ENCODE data around the gene TMEM176A. TPM values are rescaled to one million over a fixed set of nuclear protein-coding genes. Genes with fewer than 3 reads are reported as not detected.

The TMEM176A gene
- total RNA-seq, 1 experiment from 2014 or later: 0.34 TPM

DNA sequence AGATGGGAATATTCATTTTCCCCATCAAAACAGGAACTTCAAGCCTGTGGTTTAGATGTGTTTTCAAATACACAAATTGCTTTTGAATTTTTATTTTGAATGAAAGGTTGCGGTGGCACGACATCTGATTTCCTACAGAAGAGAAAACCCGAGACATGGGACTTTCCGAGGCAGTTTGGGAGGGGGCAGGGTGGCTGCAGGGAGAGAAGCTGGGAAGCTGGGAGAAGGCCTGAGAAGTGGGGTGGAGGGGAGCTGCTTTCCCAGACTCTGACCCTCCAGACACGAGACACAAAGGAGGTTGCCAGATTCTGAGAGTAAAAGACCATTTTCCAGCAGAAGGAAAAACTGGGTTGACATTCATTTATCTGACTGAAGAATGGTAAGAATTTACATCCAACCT, 19.6 kb downstream of the TMEM176A start:
- no peak for DNase-seq (ENCODE audit: low read depth)

GRCh38 chr7:150820578-150821198, 20.1 kb downstream of the TMEM176A start:
- no peak for DNase-seq (ENCODE audit: low read depth)

GRCh38 chr7:150823043-150823442, 22.5 kb downstream of the TMEM176A start:
- no peak for DNase-seq (ENCODE audit: low read depth)

GRCh38 chr7:150823484-150824126, 23.0 kb downstream of the TMEM176A start:
- DNase-seq (ENCODE audit: low read depth): no peak

- peak; percentile 11 for DNase-seq (ENCODE audit: low read depth)
Observed at GRCh38 chr7:150824379-150825177, 24.0 kb downstream of the TMEM176A start.

DNA sequence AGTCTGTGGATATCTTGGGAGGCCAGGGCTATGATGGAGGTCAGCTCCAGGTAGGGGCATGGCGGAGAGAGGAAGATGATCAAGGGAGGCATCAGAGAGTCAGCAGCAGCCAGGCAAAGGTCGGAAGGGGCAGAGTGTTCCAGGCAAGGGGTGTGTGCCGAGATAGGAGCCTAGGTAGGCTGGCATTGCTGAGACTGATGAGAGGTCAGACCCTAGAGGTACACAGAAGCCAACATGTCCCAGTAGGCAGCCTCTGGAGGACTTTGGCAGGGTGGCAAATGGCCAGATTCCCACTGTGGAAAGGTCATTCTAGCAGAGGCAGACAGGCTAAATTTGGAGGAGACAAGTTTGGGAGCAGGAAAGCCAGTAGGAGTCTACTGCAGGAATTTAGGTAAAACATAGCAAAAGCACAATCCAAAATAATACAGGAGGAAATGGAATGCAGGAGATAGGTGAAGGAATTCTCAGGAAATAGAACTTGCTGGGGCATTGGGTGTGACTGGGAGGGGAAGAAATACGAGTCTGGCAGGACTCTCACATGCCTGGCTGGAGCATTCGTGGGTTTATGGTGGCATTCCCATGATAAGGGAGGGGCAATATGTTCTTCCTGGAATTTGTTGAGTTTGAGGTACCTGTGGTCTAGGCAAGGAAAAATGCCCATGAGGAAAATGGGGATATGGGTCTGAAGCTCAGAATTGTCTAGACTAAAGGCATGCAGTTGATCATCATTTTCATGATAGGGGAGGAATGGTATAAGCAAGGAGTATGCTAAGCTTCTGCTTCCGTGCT, 25.7 kb downstream of the TMEM176A start:
- no peak for DNase-seq (ENCODE audit: low read depth)

- DNase-seq (ENCODE audit: low read depth): no peak
Observed at GRCh38 chr7:150828384-150828783, 27.8 kb downstream of the TMEM176A start.

DNA sequence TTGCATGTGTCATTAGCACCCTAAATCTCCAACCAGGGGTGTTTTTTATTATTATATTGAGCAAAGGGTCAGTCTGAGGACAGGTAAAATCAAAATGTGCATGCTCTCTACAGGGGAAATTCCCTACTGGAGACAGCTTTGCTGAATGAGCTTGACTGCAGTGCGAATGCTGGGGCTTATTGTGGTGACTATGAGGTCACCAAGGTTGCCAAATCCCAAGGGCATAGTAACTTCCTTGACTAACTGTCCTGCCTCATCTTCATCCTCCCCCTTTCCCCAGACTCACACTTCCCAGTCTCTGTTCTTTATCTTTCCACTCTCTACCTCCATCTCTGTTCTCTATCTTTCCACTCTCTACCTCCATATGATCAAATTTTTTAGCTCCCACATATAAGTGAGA, 28.9 kb downstream of the TMEM176A start:
- no peak for DNase-seq (ENCODE audit: low read depth)

DNA sequence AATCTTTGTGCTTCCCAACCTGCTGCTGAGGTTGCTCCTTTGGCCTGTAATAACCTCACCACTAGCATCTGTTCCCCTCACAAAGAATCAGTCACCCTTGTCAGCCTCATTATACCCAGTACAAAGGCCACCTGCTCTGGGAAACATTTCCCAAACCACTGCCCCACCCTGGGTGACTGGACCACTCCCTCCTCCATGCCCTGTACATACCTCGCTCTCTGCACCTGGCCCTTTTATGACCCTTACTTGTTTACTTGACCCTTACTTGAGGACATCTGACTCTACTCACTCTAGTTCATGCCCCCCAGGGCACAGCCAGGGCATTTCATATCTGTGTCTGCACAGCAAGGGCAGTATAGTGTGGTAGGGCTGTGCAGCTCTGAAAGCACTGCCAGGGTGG, 30.4 kb downstream of the TMEM176A start:
- no peak for DNase-seq (ENCODE audit: low read depth)

- no peak for DNase-seq (ENCODE audit: low read depth)
Observed at GRCh38 chr7:150831851-150832250, 31.3 kb downstream of the TMEM176A start.

- no peak for DNase-seq (ENCODE audit: low read depth)
Observed at GRCh38 chr7:150835019-150835418, 34.5 kb downstream of the TMEM176A start.

GRCh38 chr7:150835702-150836280, 35.2 kb downstream of the TMEM176A start:
- no peak for DNase-seq (ENCODE audit: low read depth)

DNA sequence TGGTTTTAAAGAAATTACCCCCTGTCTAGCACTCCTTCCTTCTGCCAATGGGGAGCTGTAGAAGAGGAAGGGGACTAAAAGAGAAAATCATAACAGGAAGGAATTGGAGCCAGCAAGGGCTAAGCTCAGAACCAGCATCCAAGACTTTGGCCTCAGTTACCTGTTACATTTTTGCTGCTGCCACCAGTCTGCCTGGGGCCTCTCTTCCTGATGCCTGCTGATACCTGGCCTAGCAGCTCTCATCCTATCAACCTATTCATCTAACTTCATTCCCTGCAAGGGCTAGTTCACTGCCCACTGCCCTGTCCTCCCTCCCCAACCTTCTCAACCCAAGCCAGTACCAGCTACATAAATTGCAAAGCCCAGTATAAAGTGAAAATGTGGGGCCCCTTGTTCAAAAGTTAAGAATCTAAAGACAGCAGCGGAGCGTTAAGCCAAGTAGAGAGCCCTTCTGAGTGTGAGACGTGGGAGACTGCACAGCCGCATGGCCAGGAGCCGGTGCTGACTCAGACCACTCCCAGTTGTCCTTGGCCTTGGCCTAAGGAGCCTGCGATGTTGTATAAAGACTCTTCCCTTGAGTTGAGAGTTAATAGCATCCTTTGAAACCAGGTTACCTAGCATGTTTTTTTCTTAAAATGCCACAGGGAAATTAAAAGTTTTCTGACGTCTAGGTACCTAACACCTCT, 38.5 kb downstream of the TMEM176A start:
- no peak for DNase-seq (ENCODE audit: low read depth)

- DNase-seq (ENCODE audit: low read depth): no peak
Observed at GRCh38 chr7:150842018-150842417, 41.4 kb downstream of the TMEM176A start.

DNA sequence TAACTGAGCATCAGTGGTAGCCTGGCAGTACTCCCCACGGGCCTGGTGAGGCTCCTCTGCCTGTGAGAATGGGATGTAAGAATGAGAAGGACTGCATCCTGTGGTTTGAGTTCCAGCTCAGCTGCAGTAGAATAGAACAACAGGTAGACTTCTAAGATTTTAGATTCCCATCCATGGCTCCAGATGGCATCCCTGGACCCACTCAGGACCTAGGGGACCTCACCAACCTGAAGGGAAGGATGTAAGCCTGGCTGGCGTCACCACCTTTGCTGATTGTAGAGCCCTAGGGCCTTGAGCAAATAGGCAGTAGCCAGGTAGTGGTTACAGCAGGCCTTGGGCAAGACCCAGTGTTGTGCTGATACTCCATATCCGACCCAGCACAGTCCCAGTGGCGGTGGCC, 42.1 kb downstream of the TMEM176A start:
- DNase-seq (ENCODE audit: low read depth): no peak

DNA sequence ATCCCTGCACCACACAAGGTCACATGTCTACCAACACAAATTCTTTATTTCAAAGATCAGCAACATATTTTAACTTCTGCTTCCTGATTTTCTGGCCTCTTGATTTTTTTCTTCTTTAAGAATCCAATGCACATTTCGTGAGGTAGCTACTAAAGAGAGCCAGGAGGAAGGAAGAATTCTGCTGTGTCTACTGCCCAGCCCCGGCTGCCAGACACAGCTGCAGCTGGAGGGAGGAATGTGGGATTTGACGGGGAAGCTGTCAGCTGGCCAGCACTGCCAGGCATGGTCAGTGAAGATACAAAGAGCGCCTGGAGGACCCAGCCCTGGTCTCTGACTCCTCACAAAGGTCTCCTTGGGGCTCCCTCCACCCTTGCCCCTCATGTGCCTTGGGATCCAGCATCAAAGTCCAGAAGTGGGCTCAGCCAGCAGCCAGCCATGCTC, 44.9 kb downstream of the TMEM176A start:
- DNase-seq (ENCODE audit: low read depth): no peak

GRCh38 chr7:150846291-150847115, 45.9 kb downstream of the TMEM176A start:
- DNase-seq (ENCODE audit: low read depth): no peak

DNA sequence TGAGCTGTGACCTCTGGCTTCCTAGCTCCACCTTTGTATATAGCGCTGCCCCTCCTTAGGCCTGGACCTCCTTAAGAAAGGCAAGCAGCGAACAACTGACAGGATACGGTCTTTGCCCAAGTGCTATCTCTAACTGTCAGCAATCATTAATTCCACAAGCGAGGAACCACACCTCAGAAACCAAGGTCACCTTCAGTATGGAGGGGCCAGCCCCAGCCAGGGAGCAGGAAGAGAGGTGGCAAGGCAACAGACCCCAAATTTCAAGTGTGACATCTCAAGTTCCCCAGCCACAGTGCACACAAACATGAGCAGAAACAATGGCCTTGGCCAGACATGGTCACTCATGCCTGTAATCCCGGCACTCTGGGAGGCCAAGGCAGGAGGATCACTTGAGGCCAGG, 47.0 kb downstream of the TMEM176A start:
- no peak for DNase-seq (ENCODE audit: low read depth)

- DNase-seq (ENCODE audit: low read depth): no peak
Observed at GRCh38 chr7:150848111-150848510, 47.5 kb downstream of the TMEM176A start.

- no peak for DNase-seq (ENCODE audit: low read depth)
Observed at GRCh38 chr7:150848561-150849115, 48.1 kb downstream of the TMEM176A start.

Measured in M059J (cell line).